ENCODE data around the gene KLC1.

KLC1 gene

DNA sequence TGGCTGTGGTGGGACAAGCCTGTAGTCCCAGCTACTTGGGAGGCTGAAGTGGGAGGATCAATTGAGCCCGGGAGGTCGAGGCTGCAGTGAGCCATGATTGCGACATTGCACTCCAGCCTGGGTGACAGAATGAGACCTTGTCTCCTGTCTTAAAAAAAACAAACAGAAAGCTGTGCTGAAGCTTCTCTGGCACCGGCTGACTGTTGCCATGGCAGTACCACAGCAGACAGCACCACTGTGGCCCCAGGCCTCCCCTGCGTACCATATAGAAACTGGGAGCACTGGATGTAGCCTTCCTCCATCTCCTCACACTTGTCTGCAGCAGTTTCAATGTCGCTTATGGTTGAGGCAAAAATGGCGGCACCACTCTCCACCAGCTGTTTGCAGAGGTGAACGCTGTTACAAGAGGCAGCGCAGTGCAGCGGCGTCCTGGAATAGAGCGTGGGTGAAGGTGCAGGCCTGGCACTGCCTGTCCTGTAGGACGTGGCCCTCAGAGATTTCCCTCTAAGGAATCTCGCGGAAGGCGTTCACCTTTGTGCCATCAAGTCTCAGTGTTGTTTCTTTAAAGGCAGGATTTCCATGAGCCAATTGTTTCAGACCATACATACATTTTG lies 108.5 kb downstream of the KLC1 start:
- no peak for DNase-seq

GRCh38 chr14:103738166-103738565 lies 109.2 kb downstream of the KLC1 start:
- DNase-seq = no peak

GRCh38 chr14:103738701-103739451 lies 109.9 kb downstream of the KLC1 start:
- no peak for DNase-seq

DNA sequence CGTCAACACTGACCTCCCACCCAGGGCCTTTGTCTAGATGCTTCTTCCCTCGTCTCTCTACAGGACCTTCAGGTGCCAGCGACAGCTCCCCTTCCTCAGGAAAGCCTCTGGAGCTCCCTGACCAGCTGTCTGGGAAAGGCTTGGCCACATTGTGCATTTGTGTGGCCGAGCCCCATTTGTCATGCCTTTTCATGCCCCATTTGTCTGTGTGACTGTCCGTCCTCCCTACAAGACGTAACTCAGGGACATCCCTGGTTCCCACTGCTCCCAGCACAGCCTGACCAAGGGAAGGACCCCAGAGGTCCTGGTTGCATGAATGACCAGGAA lies 110.4 kb downstream of the KLC1 start:
- DNase-seq = no peak

GRCh38 chr14:103739793-103740501 lies 110.9 kb downstream of the KLC1 start:
- no peak for DNase-seq

DNA sequence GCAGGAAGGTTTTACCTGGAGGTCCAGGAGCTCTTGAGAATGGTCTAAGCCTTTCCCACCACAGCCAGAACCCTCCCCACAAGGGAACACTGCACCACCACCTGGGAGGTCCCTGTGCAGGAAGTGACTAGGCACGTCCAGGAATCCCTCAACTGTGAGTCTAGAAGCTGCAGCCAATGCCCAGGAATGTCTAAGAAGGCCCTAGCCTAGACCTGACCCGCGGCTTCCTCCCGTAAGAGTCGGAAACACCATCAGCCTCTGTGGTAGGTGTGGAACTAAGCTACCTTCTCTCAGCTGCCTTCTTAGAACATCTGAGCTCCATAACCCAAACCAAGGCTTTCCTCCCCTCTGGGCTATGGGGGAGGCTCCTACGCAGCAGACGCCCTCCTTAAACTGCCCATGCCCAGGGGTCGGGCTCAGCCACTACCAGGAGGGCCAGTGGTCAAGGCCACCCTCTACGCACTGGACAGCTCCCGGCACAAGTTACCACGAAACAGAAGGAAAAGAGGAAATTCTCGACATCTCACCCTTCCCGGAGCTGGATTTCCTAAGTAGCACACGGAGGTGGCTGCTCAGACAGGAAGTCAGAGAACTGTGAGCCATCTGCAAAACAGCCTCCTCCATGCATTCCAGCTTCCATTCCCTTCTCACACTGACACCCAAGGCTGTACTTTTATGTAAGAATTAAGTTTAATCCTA lies 112.1 kb downstream of the KLC1 start:
- DNase-seq = no peak

DNA sequence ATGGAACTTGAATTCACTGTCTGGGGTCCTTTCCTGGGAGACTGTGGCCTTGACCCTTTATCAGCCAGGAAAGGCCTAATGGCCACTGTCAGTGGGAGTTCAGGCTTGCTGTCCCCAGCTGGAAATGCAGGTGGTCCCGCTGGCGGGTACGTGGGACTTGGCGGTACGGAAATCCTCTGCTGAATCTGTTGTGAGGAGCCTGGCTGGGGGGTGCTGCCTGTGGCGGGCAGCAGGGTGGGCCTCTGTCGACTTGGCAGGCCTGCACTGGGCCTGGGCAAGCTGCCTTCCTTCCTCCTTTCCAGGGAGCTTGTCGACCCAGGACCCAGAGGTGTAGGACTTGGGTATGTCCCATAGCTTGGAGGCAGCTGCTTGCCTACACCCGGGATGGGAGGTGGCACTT lies 112.9 kb downstream of the KLC1 start:
- DNase-seq = no peak

- no peak for DNase-seq
Measured at GRCh38 chr14:103742499-103743255, 113.7 kb downstream of the KLC1 start.

- no peak for DNase-seq
Measured at GRCh38 chr14:103743691-103744090, 114.7 kb downstream of the KLC1 start.

DNA sequence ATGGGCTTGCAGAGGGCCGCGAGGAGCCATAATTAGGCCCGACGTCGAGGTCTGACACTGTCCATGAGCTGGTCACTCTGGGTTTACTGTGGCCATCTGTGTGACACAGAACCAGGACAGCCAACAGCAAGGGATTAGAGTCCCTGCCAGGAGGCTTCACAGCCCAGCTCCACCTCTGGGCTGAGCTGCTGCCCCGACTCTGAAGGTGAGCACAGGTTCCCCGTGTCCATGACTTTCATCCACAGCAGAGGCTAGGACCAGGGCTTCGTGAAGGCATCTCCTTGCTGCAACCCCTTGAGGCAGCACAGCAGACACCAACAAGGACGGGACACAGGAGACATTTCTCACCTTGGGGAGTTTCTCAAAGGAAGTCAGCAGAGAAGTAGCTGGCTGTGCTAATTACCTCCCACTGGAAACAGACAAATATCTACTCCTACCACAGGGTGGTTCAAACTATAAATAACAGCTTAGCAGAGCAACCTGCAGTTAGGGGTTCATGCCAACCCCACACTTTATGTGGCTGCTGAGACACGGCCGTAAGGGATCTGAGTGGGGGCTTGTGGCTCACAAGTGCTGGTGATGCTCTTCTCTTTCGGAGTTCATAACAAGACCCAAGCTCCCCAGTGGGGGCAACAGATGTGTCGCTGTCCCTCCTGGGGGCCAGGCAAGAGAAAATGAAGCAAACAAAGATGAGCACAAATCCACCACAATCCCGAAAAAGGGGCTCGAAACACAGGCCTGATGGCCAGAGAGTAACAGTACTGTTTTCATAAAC lies 115.8 kb downstream of the KLC1 start:
- no peak for DNase-seq

GRCh38 chr14:103745424-103745823 lies 116.4 kb downstream of the KLC1 start:
- DNase-seq = no peak

DNA sequence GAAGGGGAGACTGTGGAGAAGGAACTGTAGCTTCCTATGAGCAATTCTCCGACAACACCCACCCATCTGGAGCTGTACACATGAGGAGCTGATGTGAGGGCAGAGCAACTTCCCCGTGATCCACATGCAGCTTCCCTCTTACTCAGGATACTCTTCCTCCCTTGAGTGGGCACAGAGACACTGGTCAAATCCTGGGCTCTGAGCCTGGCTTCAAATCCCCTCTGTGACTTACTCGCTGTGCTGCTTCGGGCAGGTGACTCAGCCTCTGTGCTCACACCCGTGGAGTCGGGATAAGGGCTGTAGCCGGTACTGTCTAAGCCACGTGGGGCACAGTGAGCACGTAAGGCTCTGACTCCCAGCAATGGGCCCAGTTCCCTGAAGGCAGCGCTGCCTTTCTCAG lies 117.7 kb downstream of the KLC1 start:
- DNase-seq = no peak

- DNase-seq = no peak
Measured at GRCh38 chr14:103748534-103748857, 119.5 kb downstream of the KLC1 start.

GRCh38 chr14:103749452-103749851 lies 120.4 kb downstream of the KLC1 start:
- no peak for DNase-seq

- no peak for DNase-seq
Measured at GRCh38 chr14:103749860-103750259, 120.8 kb downstream of the KLC1 start.

All from NCI-H2081 (cell line).